ENCODE results near the gene ZNF454.

The ZNF454 gene

DNA sequence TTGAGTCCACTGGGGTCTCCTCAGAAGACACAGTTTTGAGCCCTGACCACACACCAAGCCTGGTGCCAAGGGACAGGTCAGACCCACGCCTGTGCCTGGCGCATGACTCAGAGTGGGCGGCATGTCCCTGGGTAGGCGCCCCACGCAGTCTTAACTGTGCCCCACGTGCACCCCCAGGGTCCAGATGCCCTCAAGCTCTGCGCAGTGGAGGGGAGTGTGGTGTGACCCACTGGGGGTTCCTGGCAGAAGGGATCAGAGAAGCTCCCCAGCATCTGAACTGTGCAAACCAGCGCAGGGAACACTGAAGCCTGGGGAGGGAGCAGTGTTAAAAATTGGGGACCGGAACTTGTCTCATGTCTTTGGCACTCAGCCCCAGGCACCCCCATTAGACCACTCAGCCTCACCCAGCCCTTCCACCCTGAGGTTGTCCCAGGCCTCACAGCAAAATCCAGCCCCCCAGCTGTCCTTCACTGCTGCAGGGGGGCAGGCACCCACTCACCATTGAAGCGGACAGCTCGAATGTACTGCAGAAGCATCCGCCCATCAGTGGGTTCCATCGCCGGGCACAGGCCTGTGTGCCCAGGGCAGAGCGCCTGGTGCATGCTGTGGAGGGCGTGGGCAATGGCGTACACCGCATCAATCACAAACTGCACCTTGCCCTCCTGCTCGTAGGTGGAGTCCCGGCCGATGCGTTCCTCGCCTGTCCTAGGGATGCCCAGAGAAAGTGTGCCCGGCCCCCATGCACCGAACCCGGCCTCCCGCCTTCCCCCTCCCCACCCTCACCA lies 47.6 kb downstream of the ZNF454 start:
- Mint-ChIP-seq H3K9me3 (peaks cover 90% of the 10 kb centered on the region), H3K4me1 (ENCODE audit: low read depth) (no peaks in the 10 kb centered on the region), H3K4me3 (no peak overlapping the region), H3K27me3 (peaks cover 20% of the 10 kb centered on the region), H3K27ac (no peak overlapping the region), H3K36me3 (ENCODE audit: low read depth) (no peaks in the 10 kb centered on the region)
- intact Hi-C loops (cut with micrococcal nuclease): no loop called here

DNA sequence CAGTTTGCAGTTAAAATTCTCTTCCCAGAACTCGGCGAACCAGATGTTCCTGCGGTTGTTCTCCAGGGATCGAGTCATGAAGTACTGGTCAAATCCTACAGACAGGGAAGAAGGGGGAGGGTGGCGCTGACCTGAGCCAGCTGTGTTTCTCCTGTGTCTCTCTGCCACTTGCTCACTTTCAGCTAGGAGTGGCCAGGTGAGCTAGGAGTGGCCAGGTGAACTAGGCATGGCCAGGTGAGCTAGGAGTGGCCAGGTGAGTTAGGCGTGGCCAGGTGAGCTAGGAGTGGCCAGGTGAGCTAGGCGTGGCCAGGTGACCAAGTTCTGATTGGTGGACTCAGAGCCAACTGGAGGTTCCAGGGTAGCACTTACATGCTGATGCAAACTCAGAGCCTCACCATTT lies 48.3 kb downstream of the ZNF454 start:
- H3K9me3 Mint-ChIP-seq: peaks cover 83% of the 10 kb centered on the region
- H3K4me3 Mint-ChIP-seq: no peak overlapping the region
- no peaks in the 10 kb centered on the region for H3K36me3 Mint-ChIP-seq (ENCODE audit: low read depth)
- H3K4me1 Mint-ChIP-seq (ENCODE audit: low read depth): no peaks in the 10 kb centered on the region
- intact Hi-C loops (cut with micrococcal nuclease): no loop called here
- H3K27me3 Mint-ChIP-seq: peaks cover 27% of the 10 kb centered on the region
- no peak overlapping the region for H3K27ac Mint-ChIP-seq

DNA sequence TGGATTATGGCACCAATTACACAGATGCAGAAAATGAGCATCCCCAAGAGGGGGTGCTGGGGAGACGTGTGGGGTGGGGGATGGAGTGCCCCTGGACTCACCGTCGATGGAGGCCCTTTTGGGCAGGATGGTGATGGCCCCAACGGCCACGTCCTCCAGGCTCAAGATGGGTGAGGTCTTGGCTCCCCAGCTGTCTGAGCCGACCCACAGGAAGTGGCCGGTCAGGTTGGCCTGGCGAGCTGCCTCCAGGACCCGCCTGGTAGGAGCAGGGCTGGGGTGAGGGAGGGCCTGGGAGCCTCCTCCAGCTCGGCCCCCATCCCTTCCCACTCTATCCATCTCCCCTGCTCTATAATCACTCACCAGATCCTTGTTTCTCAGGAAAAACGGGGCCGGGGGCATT lies 49.5 kb downstream of the ZNF454 start:
- Mint-ChIP-seq H3K27ac (no peak overlapping the region), H3K4me1 (ENCODE audit: low read depth) (no peaks in the 10 kb centered on the region), H3K27me3 (peaks cover 33% of the 10 kb centered on the region), H3K4me3 (no peak overlapping the region), H3K9me3 (peaks cover 72% of the 10 kb centered on the region), H3K36me3 (ENCODE audit: low read depth) (no peaks in the 10 kb centered on the region)
- intact Hi-C loops (cut with micrococcal nuclease): no loop called here

DNA sequence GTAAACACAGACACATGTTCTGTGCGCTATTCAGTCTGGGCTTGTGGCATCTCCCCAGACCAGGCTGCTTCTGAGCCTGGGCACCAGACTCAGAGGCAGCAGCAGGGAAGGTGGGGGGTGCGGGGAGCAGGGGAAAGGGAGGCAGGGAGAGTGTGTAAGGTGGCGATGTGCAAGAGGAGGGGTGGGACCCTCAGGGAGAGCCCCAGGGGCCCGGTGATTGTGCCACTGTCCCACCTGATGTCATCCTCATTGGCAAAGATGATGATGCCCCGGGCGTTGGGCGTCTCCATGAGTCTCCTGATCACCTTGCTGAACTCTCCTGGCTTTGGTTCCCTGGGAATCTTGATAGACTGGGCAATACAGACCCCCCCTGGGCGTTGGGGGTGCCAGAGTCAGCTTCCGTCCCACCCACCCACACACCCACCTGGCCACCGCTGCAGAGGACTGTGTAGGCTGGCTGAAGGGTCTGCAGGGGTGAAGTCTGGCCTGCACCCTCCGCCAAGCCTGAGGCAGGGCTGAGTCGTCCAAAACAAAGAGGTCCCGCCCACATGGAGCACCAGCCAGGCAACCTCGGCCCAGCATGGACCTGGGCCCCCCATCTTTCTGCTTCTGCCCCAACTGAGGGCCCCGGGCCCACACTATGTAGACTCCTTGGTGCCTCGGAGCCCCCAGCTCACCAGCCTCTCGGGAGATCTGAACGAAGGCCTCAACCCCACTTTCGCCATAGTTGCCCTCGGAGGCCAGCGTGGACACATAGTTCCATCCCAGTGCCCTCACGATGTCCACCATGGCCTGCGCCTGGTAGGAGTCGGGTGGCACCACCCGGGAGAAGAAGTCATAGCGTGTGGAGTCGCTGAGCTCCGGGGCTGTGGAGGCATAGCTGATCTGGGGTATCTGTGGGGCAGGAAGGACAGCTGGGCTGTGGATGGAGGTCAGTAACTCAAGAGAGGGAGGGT lies 50.5 kb downstream of the ZNF454 start:
- no peak overlapping the region for H3K27ac Mint-ChIP-seq

DNA sequence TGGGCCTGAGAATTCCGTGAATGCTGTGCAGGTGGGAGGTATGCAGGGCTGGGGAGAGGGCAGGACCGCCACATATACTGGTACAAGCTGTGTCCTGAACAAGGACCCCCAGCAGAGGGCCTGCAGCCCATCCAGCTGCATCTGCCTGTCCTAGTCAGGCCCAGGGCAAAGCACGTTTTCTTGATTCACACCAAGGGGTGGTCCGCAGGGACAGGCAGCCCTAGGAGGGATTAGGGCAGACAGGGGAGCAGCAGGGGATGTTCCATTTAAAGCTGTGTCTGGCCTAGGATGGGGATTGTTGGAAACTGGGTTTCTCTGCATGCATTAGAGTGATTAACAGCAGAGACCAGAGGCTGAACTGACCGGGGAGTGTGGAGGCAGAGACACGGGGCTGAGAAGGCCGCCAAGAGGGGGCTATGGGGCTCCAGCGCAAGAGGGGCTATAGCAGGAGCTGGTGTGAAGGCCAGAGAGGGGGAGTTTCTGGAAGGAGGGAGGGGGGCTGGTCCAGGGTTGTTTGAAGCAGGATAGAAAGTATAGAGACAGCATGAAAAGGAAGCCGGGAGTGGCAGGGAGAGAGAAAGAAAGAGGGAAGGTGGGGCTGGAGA lies 51.4 kb downstream of the ZNF454 start:
- Mint-ChIP-seq H3K4me3 (no peak overlapping the region), H3K9me3 (peaks cover 53% of the 10 kb centered on the region), H3K27ac (no peak overlapping the region), H3K36me3 (ENCODE audit: low read depth) (no peaks in the 10 kb centered on the region), H3K27me3 (peaks cover 42% of the 10 kb centered on the region), H3K4me1 (ENCODE audit: low read depth) (no peaks in the 10 kb centered on the region)
- intact Hi-C loops (cut with micrococcal nuclease): no loop called here

More for the DNA sequence above, 50.5 kb downstream of the ZNF454 start:
- Mint-ChIP-seq H3K4me3 (no peak overlapping the region), H3K27me3 (peaks cover 38% of the 10 kb centered on the region), H3K36me3 (ENCODE audit: low read depth) (no peaks in the 10 kb centered on the region), H3K9me3 (peaks cover 62% of the 10 kb centered on the region), H3K4me1 (ENCODE audit: low read depth) (no peaks in the 10 kb centered on the region)
- intact Hi-C loops (cut with micrococcal nuclease): no loop called here

DNA sequence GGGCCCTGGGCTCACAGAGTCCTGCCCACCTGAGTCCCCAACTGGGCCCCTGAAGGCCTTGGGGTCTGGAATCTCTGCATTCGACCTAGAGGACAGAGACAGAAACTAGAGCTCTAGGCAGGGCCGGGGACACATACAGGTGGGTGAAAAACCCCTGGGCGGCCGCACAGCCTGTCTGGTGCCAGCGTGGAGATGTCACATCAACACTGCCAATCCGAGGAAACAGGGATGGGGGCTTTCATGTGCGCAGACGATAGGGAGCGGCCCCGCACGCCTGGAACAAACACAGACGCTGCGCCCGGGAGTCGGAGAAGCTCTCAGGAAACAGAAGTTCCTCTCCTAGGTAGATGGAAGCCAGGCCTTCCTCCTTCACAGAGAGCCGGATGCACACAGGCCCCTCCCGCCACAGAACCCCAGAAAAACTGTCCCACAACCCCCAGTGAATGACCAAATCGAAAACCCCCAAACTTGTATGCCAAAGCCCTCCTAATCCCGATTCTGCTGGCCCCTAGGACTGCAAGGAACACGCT lies 52.3 kb downstream of the ZNF454 start:
- no peak overlapping the region for H3K4me3 Mint-ChIP-seq
- H3K9me3 Mint-ChIP-seq: peaks cover 44% of the 10 kb centered on the region
- no peaks in the 10 kb centered on the region for H3K4me1 Mint-ChIP-seq (ENCODE audit: low read depth)
- intact Hi-C loops (cut with micrococcal nuclease): no loop called here
- H3K27ac Mint-ChIP-seq: no peak overlapping the region
- no peaks in the 10 kb centered on the region for H3K36me3 Mint-ChIP-seq (ENCODE audit: low read depth)
- H3K27me3 Mint-ChIP-seq: peaks cover 42% of the 10 kb centered on the region

DNA sequence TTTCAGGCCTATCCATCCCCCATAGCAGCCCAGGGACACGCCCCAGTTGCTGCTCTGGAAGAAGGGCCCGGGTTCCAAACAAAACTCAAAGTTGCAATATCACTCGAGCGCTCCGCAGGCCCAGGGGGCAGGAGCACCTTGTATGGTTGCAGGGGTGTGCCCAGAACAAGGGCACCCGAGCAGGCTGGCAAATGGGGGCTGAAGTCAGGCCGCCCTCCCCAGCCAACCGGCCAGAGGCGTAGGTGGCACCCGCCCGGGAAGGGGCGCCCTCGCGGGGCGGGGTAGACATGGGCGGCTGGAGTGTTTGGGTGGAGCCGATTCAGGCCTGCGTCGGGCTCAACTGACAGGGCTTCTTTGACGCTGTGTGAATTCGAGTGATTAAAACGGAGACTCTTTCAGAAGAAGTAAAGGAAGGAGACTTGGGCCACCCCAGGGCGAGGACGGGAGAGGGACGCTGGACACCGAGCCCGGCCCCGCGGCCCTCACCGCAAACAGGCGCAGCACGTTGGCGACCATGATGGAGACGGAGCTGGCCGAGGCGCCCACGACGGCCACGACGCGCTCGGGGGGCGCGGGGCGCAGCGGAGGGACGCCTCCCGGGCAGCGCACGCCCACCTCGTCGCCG lies 53.1 kb downstream of the ZNF454 start:
- Mint-ChIP-seq H3K9me3 (peaks cover 43% of the 10 kb centered on the region), H3K4me1 (ENCODE audit: low read depth) (no peaks in the 10 kb centered on the region), H3K36me3 (ENCODE audit: low read depth) (no peaks in the 10 kb centered on the region), H3K4me3 (no peak overlapping the region), H3K27ac (no peak overlapping the region), H3K27me3 (peaks cover 42% of the 10 kb centered on the region)
- intact Hi-C loops (cut with micrococcal nuclease): no loop called here

DNA sequence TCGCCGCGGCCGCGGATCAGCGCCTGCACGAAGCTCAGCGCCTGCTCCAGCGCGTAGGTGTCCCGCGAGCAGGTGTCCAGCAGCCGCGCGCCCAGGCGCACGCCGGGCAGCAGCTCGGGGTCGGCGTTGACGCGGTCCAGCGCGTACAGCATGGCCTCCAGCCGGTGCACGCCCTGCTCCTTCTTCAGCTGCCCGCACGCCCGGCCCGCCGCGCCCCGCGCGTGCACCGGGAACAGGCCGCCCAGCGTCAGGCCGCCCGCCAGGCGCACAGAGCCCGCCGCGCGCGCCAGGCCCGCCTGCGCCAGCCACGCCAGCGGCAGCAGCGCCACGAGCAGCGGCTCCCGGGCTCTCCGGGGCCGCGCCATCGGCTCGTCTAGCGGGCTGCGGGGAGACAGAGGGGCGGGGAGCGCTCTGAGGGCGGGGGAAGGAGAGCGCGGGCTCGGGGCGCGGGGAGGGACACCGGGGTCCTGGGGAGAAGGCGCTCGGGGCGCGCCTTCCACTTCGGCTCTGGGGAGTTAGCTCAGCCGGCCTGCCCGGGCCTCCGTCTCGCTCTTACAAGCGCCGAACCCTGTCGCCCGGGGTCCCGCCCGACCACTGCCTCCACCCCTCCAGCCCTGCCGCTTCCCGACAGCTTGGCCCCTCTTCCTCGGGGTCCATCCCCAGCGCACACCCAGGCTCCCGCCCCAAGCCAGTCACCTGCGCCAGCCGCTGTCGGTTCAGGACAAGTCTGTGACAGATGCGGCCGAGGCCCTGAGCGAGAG lies 53.8 kb downstream of the ZNF454 start, which contains the start of gene GRM6:
Gene GRM6, minus strand, starts transcription at position 741 of the 761 bp plus-strand sequence. Its CDS starts 376 bp downstream, at position 365.
- Mint-ChIP-seq H3K9me3 (peaks cover 38% of the 10 kb centered on the region), H3K27me3 (peaks cover 42% of the 10 kb centered on the region), H3K4me1 (ENCODE audit: low read depth) (no peaks in the 10 kb centered on the region), H3K4me3 (no peak within 1 kb of the TSS), H3K36me3 (ENCODE audit: low read depth) (no peaks in the 10 kb centered on the region), H3K27ac (no peak within 1 kb of the TSS)
- intact Hi-C loops (cut with micrococcal nuclease): no loop called here

DNA sequence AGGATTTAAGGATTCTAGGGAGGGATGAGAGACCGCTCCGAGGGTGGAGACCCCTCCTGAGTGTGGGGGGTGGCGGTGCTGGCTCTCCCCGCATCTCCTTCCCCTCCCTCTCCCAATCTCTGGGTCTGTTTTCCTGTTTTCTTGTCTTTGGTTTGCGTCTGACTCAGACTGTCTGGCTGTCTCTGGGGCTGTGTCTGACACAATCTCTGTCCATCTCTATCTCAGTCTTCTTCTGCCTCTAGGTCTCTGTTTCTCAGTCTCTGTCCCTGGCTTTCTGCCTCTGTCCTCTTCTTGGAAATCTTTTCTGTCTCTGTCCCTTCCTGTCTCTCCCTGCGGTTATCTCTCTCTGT lies 54.3 kb downstream of the ZNF454 start:
- Mint-ChIP-seq H3K27ac (no peak overlapping the region), H3K27me3 (peaks cover 42% of the 10 kb centered on the region), H3K4me1 (ENCODE audit: low read depth) (no peaks in the 10 kb centered on the region), H3K36me3 (ENCODE audit: low read depth) (no peaks in the 10 kb centered on the region), H3K4me3 (no peak overlapping the region), H3K9me3 (peaks cover 33% of the 10 kb centered on the region)
- intact Hi-C loops (cut with micrococcal nuclease): no loop called here

DNA sequence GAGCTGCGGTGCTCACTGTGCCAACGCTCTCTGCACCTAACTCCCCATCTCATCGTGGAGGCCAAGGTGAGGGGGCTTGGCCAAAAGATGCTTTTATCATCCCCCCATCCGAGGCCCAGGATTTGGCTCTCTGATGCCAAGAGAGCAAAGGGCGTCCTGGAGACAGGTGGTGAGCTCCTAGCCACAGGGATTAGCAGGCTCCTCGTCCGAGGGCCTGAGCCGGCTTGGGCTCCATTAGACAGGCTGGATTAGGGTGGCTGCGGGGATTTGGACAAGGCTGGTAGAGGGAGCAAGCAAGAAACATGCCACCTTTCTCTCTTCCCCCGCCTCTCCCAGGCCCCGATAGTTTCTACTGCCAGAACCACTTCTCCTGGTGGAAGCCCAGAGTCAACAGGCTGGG lies 55.2 kb downstream of the ZNF454 start:
- intact Hi-C loops (cut with micrococcal nuclease): no loop called here
- Mint-ChIP-seq H3K36me3 (ENCODE audit: low read depth) (no peaks in the 10 kb centered on the region), H3K27ac (no peak overlapping the region), H3K4me3 (no peak overlapping the region), H3K4me1 (ENCODE audit: low read depth) (no peaks in the 10 kb centered on the region), H3K9me3 (peaks cover 29% of the 10 kb centered on the region), H3K27me3 (peaks cover 42% of the 10 kb centered on the region)

DNA sequence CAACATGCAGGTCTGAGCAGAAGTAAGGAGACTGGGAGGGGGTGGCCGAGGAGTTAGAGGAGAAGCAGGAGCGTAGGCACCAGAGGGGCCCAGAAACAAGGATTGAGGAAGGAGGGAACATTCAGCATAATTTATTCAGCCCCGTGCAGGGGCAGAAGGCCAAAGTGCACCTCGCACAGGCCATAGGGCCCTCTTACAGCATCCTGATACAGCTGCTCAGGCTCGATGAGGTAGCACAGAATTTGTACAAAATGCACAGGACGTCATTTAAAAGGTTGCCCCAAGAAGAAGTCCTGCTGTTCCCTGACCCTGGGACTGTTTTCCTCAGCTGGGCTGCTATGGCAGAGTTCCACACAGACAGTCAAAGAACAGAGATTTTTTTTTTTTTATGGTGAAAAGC lies 56.2 kb downstream of the ZNF454 start:
- Mint-ChIP-seq H3K4me3 (no peak overlapping the region), H3K4me1 (ENCODE audit: low read depth) (no peaks in the 10 kb centered on the region), H3K27ac (no peak overlapping the region), H3K36me3 (ENCODE audit: low read depth) (no peaks in the 10 kb centered on the region), H3K27me3 (peaks cover 37% of the 10 kb centered on the region), H3K9me3 (peaks cover 29% of the 10 kb centered on the region)
- intact Hi-C loops (cut with micrococcal nuclease): no loop called here

DNA sequence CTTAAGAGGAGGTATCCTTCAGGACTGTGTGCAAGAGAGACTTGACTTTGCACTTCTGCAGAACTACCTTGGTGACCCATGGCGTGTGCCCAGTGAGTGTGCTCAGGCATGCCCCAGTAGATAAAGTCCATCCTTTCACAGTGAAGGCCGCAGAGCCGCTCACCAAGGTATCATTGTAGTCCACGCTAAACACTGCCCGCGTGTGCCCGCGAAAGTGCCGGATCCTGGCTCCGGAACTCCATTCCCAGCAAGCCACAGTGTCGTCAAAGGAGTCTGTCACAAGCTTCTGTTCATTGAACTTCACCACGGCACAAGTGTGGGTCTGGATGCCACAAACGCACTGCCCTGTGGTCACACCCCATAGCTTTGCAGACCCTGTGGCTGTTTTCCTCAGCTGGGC lies 57.4 kb downstream of the ZNF454 start:
- peaks cover 24% of the 10 kb centered on the region for H3K27me3 Mint-ChIP-seq
- intact Hi-C loops (cut with micrococcal nuclease): no loop called here
- H3K4me1 Mint-ChIP-seq (ENCODE audit: low read depth): no peaks in the 10 kb centered on the region
- no peak overlapping the region for H3K27ac Mint-ChIP-seq
- H3K9me3 Mint-ChIP-seq: peaks cover 35% of the 10 kb centered on the region
- no peaks in the 10 kb centered on the region for H3K36me3 Mint-ChIP-seq (ENCODE audit: low read depth)
- no peak overlapping the region for H3K4me3 Mint-ChIP-seq

DNA sequence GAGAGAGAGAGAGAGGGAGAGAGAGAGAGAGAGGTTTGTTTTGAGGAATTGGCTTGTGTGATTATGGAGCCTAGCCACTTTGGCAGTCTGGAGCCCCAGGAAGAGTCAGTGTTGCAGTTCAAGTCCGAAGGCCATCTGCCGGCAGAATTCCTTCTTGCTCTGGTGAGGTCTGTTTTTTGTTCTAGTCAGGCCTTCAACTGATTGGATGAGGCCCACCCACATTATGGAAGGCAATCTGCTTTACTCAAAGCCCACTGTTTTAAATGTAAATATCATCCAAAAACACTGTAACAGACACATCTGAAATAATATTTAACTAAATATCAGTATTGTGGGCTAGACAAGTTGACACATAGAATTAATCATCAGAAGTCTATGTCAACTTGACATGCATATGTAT lies 65.6 kb downstream of the ZNF454 start:
- Mint-ChIP-seq H3K36me3 (ENCODE audit: low read depth) (no peaks in the 10 kb centered on the region), H3K4me3 (no peak overlapping the region), H3K27me3 (no peaks in the 10 kb centered on the region), H3K4me1 (ENCODE audit: low read depth) (no peaks in the 10 kb centered on the region), H3K27ac (no peak overlapping the region), H3K9me3 (peaks cover 70% of the 10 kb centered on the region)
- intact Hi-C loops (cut with micrococcal nuclease): no loop called here

All from dendritic cell treated with granulocyte-macrophage colony-stimulating factor and Interleukin-4, amounts not matched to agents 40 ng/mL and 50 ng/mL, for 4 days (primary cell).